Measurements from ENCODE around the gene TAS2R41.
A peak's percentile ranks its signal among the peaks of the same experiment; 100 is the strongest.

The TAS2R41 gene

DNA sequence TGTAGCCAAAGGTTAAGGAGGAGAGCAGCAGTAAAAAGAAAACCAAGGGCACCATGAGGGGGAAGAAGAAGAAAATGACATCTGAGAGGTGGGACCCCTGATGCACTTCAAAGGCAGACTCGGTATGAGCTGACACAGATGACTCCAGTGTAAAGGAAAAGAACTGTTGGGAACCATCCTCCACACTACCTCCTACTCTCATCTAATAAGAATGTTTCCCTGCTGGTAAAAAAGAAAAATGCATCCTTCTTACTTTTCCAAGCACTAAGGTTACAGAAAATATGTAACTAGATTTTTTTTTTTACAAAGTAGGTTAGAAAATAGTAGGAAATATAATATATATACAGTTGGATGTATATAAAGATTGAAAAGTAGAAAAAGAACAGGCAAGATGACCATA is 16.9 kb downstream of the TAS2R41 start:
- DNase-seq = peak; percentile 18

DNA sequence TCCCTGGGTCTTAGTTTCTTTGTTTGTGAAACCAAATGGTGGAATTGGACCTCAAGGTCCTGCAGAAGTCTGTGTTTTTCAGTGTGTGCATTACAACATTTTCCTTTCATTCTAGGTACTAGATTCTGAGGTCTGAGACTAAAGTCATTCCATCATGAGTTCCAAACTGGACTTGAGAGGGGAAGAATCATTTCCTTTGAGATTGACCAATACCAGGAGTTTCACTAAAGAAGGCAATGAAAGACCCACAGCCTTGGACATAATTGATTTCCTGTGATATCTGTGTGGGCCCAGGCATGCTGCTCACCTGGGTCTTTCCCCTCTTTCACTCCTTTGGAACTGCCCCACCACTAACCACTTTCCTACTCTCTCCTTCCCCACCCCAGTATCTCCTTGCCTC is 18.2 kb downstream of the TAS2R41 start:
- no peak for DNase-seq

DNA sequence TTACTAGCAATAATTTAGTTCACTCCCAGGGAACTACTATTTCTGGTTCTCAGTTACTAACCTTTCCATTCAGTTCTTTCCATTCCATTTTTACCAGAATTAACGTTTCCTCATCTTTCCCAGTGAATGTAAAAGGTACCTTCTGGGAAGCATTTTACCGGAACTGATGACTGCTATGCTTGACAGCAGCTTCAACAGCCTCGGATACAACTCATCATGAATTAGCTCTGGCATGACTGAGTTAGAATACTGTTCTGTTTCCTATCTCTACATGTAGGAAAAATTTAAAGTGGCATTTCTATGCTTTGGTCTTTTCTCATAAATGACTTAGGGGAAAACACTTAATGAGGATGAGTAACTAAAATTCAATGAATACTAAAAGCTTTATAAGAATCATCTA is 18.6 kb downstream of the TAS2R41 start:
- no peak for DNase-seq

DNA sequence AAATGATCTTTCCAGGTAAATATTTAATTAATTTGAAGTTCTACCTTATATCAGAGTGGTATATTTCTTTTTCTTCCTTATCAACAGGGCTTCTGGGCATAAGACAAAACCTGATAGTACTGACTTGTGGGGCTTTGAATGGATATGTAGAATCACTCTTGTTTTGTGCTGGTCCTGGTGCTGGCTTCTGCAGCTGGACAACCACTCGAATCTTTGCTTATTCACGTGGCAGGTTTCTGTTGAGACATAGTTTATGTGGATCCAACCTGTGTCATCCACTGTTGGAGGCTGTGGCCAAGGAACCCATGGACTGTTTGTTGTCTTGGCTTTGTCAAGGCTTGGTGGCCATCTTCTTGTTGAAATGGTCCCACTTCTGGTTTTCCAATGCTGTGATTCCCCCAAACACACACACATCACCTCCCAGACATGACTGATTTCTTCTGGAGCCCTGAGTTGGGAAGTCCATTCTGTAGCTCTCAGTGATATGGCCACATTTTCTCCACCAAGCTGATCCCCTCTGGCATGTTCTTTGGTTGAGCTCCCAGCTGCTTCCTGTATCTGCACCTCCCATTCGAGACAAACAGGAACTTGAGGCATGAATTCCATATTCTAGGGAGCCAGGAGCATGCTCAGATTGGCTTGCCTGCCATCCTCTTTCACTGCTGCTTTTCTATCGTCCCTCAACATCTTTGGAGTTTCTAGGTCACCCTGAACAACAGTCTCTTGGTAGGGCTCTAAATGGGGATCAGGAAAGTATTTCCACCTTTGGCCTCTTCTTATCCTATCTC is 19.5 kb downstream of the TAS2R41 start:
- DNase-seq = no peak

DNA sequence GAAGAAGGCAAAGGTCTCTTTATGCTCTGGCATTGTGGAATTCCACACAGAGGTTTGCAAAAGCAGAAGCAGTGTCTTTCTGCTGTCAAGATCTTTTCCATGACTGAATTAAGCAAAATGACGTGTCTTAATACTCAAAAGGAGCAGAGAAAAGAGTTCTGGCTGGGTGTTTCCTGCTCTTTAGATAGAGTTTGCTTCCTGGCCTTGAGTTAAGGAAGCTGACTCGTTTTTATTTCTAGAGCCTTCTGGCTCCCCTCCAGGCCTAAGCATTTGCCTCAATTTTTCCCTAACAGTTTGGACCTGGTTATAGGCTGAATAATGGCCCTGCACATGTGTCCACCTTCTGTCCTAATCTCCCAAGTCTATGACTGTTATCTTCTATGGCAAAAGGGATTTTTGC is 21.6 kb downstream of the TAS2R41 start:
- no peak for DNase-seq

DNA sequence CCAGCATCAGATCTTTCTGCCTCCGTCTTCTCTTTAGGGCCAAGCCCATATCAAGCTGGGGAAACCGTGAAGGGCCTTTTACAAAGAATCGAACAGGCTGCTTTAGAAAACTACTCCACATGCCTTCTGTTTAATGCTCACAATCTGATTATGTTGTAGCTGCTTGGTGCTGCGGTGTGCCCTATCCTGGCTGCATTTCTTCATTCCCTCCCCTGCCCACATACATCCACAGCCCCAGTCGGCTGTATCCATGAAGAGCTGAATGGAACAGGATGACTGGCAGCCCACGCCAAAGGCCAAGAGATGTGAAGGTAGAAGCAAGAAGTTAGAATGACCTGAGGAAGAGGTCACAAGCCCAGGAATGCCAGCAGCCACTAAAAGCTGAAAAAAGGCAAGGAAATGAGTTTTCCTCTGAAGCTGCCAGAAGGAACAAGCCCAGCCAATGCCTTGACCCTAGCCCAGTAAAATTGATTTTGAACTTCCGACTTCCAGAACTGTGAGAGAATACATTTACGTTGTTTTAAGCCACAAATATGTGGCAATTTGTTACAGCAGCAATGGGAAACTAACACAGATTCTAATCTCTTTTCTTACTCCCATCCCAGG is 22.2 kb downstream of the TAS2R41 start:
- DNase-seq = no peak

DNA sequence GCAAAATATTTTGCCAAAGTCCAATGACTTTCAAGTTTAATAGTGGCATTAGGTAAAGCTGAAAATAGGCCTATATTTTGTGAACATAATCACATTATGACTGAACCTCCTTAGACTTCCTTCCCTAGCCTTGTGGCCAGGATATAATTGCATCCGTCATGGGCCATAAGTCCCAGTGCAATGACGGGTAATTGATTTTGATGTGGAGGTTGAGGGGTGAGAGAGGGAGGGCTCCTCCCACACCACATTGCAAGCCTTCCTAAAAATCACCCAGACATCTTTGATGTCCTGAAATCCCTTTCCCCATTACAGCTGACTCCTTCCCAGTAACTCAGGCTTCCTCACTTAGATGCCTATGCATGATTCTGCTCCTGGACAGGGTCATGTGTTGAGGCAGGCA is 25.6 kb downstream of the TAS2R41 start:
- DNase-seq = no peak

DNA sequence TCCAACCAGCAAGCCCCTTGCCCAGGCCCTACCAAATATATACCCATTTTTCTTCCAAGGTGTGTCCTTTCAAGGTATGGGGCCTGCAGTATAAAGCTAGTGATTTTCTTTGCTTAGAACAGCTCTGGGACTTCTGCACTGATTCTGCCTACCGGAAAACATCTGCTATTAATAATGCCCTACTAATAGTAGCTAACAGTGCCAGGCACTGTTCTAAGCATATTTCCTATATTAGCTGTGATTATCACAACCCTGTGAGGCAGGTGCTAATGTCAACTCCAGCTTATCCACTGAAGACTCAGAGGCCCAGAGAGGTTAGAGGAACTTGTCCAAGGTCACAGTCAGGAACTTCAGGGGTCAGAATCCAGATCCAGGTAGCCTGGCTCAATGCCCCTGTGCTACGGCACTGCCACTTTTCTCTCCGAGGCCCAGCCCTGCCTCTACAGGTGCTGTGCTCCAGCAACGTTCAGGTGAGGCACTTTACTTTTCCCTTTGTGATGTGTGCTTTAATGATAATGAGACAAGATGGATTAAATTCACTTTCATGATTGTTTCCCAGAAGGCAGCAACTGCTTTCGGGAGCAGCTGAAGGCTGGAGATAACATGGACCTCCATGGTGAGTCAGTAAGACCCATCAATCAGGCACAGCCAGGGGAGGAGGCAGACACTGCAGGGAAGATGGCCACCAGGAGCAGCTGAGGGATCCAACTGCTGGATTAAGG is 26.7 kb downstream of the TAS2R41 start:
- DNase-seq = no peak

DNA sequence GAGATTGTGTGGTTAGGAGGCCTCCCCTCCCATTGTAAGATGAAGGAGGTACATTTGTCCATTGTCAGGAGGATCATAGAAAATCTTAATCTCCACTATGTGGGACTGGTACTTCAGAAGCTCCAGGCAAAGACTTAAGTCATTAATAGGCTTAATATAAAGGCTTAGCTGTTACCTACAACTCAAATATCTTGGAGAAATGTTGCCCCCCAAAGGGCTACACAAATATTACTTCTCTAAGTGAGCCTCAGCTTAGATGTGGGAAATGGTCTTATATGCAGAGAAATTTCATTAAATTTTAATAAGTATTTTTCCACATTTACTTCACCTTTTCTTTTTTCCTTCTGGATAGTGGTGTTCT is 27.2 kb downstream of the TAS2R41 start:
- DNase-seq = no peak

DNA sequence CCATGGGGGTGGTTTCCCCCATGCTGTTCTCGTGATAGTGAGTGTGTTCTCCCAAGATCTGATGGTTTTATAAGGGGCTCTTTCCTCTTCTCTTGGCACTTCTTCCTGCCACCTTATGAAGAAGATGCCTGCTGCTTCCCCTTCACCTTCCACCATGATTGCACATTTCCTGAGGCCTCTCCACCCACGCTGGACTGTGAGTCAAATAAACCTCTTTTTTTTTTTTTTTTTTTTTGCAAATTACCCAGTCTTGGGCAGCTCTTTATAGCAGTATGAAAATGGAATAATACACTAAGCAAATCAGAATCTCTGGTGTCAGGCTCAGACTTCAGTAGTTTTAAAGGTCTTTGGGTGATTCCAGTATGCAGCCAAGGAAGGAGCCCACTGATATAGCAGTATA is 28.2 kb downstream of the TAS2R41 start:
- no peak for DNase-seq

DNA sequence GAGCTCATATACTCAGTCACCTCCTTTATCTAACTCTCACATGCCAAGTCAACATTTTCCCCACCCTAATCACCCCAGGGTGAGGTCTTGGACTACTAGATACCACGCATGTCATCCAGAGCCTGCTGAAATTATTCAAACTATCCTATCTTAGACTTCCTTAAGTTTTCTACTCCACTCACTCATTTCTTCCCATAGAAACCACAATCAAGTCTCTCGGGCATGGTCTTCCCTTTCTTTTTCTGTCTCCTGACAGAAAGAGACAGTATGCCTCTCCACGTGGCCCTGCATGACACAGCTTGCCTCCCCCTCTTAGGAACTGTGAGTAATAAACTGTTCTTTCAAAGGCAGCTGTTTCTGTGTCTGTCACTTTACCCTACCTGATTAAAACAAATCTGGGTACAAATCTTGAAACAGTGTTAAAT is 29.4 kb downstream of the TAS2R41 start:
- DNase-seq = no peak

DNA sequence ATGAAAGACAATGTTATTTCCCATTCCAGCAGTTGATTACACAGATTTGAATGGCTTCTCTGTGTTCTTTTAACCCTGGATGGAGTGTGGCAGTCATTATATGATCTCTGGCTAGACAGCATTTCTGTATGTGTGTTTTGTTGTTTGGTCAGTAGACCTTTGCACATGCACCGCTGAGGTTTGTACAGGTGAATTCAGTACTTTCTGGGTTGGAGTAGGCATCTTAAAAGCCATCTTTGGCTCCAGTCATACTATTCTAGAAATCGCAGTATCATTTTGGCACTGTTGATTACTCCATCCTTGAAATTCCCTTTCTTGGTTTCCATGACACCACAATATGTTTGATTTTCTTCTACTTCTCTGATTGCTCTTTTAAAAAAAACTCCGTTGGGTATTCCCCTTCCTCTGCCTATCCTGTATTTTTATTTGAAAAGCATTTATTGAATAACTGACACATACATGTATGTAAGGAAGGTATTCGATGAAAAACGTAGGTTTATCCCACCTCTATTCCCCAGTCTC is 29.9 kb downstream of the TAS2R41 start:
- DNase-seq = no peak

DNA sequence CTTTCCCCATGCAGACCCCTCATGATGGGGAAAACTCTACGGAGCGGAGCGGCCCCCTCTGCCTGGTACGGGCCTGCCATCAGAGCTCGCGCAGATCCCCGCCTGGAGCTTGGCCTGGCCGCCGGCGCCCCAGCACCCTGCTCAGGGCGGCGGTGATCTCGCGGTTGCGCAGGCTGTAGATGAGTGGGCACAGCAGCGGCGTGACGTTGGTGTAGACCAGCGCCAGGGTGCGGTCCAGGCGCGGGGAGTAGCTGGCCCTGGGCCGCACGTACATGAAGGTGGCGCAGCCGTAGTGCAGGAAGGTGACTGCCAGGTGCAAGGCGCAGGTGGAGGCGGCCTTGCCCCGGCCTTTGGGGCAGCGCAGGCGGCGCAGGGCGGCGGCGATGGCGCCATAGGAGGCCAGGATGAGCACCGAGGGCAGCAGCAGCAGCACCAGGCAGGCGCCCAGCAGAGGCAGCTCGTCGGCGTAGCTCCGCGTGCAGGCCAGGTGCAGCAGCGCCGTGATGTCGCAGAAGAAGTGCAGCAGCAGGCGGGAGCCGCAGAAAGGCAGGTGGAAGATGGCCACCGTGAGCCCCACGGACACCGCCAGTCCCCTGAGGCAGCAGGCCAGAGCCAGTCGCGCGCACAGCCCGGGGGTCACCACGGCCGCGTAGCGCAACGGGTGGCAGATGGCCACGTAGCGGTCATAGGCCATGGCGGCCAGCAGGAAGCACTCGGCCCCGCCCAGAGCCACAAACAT is 33.4 kb downstream of the TAS2R41 start:
- DNase-seq = peak; percentile 70

DNA sequence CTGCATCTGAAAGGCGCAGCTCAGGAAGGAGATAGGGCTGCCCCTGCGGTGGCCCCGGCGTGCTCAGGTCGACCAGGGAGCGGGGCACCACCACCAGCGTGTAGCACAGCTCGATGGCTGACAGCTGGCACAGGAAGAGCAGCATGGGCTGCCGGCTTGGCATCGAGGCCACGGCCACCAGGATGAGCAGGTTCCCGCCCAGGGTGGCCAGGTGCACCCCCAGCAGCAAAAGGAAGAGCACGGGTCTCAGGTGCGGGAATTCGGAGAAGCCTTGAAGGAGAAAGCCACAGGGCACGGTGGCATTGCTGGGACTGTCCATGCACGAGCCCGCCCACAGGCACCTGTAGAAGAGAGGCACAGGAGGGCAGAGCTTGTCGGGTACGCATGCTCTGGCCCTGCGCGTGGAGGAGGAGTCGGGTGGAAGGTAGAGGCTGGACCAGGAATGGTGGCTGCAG is 33.9 kb downstream of the TAS2R41 start:
- DNase-seq = peak; percentile 65

DNA sequence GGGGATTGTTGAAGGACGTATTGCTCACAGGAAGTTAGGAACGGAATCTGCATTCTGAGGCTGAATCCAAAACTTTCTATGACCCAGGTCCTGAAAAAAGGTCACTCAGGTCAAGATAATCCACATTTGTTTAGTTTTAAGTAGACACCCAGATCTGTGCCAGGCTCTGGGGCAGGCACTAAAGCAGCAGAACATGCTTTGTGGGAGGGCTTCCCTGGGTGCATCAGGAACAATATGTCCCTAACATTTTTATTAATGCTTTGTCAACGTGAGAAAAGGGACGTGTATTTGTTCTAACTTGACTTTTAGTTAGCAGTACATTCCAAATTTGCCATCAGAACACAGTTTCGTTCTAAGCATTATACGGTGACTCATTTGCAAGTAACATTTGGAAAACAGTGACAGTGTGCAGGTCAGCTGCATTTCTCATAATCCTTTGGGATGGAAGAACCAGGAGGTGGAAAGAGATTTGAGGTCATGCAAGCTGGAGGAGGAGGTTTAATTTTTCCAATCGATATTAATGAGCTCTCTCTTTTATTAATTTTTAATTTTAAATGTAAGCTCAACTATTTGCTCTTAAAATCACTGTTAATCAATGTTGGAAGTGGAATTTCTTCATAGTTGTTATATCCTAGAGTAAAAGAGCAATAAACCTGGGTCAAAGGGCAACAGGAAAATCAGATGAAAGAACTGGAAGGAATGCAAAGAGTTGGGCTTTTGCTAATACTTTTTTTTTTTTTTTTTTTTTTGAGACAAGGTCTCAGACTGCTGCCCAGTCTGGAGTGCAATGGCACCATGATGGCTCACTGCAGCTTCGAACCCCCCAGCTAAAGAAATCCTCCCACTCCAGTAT is 35.0 kb downstream of the TAS2R41 start:
- no peak for DNase-seq

DNA sequence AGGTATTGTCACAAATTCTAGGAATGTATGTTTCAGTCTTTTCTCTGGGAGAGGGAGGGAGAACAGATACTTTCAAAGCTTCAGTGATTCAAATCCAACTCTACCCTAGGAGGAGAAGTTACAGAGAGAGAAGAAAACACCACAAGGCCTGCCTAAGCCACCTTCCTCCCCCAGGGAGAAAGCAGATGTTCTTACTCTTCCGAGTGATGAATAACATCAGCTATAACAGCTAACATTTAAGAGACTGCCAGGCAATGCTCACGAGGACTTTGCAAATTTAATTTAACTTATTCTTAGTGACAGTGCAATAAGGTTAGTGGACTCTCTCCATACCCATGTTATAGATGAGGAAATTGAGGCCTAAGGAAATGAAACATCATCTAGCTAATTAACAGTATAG is 36.8 kb downstream of the TAS2R41 start:
- DNase-seq = no peak

DNA sequence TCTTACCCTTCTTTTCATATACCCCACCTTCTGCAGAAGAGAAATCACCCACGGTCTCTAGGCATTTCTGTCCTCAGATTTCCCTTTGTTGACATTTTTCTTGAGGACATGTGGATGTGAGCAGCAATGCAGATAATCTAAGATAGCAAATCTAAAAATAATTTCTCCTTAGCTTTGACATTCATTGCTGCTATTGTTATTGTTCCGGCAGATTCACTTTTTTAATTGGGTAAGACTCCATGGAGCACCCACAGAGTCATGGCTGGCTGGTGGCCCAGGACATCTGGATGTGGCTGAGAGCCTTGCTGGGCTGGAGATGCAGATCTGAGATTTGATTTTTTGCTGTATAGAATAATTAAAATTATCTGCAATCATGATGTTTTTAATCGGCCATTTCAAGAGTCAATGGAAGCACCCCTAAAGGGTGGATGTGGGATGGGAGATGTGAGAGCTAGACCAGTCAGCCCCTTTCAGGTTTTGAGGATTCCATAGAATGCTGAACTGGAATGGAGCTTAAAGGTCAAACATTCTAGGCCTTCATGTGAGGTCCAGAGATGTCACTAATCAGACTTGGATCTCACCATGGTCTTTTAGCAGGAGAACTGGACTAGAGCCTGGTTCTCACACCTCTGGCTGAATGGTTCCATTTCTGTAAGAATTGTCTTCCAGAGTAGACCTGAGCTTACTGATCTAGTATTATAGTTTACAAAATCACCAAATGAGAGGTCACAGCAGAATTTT is 37.5 kb downstream of the TAS2R41 start:
- DNase-seq = no peak

DNA sequence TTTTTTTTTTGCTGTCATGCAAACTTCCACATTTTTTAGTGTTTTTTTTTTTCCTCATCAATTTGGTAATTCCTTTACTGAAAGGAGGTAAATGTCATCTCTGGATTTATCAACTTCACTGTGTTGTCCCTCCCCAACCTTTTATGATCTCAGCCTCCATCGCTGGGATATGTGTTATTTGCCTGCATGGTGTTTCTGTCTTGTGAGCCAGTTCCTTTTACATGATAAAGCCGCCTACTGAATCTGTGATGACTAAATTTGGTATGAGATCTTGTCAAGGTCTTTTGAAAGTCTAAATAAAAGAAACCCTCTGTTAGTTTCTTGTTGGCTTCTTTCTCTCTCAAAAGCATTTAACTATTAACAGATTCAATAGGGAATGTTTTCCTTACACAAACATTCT is 39.3 kb downstream of the TAS2R41 start:
- no peak for DNase-seq

DNA sequence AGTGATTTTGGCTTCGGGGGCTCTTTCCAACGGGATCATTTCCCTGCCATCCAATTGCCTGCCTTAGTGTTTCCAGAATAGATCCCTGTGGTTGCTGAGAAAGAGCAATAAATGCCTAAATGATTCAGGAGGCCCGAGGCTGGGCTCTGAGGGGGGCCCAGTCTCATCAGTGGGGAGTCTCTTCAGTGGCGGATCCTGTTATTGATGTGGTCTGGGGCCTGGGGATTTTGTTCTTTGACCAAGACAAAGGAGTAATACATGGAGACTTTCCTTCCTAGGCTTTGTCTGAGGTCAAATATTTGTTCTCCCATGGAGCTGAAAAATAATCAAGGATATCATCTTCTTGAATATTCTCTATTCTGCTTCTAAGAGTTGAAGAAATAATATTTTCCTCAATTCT is 40.8 kb downstream of the TAS2R41 start:
- DNase-seq = no peak

DNA sequence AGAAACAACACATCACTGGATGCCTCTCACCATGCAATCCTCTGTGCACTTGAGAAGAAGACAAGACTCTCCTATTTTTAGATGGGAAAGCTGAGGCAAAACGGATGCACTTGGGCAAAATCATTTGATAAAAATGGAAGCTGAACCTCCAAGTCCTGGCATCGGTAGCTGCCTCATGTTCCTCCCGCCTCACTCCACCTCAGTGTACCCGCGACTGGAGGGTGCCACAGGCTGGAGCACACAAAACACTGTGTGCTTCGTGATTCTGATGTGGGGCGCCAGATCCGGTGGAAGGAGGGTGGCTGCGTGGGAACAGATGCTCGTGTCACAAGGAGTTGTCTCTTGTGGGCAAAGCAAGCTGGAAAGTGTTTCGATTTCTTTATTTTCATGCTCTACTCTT is 41.3 kb downstream of the TAS2R41 start:
- DNase-seq = no peak

DNA sequence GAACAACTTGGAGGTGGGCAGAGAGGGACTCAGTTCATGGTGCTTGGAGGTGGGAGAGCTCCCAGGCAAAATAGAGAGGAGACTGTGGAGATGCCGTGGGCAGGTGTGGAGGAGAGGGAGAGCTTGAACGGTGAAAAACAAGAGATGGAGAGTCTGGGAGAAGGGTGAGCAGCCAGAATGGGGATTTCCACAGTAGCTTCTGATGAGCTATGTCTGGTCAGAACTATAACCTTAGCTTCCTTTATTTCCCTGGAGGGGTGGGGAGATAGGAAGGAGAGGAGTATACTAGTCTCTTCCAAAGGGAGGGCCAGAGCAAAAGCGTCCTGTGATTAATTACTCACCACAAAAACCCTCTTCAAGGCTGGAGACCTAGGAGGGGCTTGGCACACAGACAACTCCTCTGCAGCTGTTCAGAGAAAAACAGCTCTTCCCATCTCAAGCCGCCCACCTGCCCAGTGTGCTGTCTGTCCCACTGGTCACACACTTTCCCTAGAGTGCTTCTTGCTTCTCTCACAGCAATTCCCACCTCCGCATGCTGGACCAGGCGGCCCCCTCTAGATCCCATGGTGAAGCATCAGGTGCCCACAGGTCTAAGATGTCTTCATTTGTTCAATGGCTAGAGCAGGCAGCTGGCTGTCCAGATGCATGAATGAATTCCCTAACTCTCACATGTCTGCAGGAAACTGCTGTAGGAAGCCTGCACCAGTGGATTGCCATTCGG is 41.9 kb downstream of the TAS2R41 start:
- DNase-seq = no peak
